ENCODE results near the gene PRKG1. TPM values are rescaled to one million over a fixed set of nuclear protein-coding genes. Genes with fewer than 3 reads are reported as not detected.
"Not testable (repeated sequence)": the region's sequence is repeated elsewhere in the genome, so short reads cannot be mapped to it uniquely, and the experiment has no call there.

PRKG1 gene
- total RNA-seq, 2 donors from 2014 or later, result 145 to 381 TPM

DNA sequence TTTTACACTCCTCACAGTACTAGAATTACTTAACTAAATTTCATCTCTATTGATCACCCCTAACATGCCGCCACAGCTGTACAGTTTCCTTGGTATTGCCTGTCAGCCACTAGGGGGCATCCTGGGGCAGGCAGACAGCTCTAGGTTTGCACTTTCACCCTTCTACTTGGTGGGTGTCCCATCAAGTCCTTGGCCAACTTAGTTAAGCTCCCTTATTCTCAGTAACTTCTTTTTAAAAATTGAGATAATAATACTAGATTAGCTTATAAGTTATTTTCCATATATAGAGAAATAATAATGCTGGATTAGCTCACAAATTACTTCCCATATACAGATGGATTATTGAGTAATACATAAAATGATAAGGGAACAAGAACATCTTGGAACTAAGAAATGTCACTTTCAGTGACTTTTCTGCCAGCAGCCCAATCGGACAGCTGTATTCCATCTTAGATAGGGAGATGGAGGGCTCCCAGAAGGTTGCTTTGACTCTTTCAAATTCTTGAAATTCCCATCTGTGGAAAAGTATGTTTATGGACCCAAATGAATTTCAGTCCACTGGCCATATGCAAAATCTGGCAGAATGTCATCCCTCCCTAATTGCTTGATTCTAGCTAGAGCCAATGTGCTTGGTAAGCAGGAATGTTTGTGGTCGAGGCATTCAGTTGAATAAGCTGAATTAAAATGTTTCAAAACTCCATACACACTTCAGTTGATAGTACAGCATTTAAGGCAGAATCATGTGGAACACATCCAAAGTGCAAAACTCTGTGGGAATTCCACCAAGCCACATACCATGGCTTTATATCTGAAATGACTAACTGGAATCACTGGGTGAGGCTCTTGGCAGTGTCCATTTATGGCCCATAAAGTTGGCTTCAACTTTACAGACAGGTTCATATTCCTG, 315.4 kb downstream of the PRKG1 start:
- H3K27ac ChIP-seq, result peak overlapping the region in 1 of 2 donors; percentile 13
- no peak for DNase-seq (ENCODE audit: low spot score)
- no peak overlapping the region for H3K4me3 ChIP-seq
- peaks cover 8 to 67% of the 10 kb centered on the region in 2 donors for H3K4me1 ChIP-seq (ENCODE audit: control insufficient read depth in 1 of 2, low read depth in 2 of 2)
- no peaks in the 10 kb centered on the region for H3K36me3 ChIP-seq
- H3K9me3 ChIP-seq, result no peaks in the 10 kb centered on the region
- TF ChIP-seq, protein P1, sequence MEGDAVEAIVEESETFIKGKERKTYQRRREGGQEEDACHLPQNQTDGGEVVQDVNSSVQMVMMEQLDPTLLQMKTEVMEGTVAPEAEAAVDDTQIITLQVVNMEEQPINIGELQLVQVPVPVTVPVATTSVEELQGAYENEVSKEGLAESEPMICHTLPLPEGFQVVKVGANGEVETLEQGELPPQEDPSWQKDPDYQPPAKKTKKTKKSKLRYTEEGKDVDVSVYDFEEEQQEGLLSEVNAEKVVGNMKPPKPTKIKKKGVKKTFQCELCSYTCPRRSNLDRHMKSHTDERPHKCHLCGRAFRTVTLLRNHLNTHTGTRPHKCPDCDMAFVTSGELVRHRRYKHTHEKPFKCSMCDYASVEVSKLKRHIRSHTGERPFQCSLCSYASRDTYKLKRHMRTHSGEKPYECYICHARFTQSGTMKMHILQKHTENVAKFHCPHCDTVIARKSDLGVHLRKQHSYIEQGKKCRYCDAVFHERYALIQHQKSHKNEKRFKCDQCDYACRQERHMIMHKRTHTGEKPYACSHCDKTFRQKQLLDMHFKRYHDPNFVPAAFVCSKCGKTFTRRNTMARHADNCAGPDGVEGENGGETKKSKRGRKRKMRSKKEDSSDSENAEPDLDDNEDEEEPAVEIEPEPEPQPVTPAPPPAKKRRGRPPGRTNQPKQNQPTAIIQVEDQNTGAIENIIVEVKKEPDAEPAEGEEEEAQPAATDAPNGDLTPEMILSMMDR (IDR thresholded peaks at IDR 0.05), result peak; percentile 32
- H3K27me3 ChIP-seq (replicated peaks; ENCODE audit: insufficient read depth), result no peaks in the 10 kb centered on the region
- no peak for ATAC-seq (ENCODE audit: insufficient number of reproducible peaks, low FRiP score, low read depth)

DNA sequence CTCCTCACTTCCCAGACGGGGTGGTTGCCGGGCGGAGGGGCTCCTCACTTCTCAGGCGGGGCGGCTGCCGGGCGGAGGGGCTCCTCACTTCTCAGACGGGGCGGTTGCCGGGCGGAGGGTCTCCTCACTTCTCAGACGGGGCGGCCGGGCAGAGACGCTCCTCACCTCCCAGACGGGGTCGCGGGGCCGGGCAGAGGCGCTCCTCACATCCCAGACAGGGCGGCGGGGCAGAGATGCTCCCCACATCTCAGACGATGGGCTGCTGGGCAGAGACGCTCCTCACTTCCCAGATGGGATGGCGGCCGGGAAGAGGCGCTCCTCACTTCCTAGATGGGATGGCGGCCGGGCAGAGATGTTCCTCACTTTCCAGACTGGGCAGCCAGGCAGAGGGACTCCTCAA, 318.7 kb downstream of the PRKG1 start:
- not testable (repeated sequence) for H3K27ac ChIP-seq; H3K27me3 ChIP-seq (replicated peaks; ENCODE audit: insufficient read depth); H3K36me3 ChIP-seq; H3K9me3 ChIP-seq; DNase-seq (ENCODE audit: low spot score); ATAC-seq (ENCODE audit: insufficient number of reproducible peaks, low FRiP score, low read depth); H3K4me3 ChIP-seq
- peaks cover 16 to 75% of the 10 kb centered on the region in 2 donors for H3K4me1 ChIP-seq (ENCODE audit: control insufficient read depth in 1 of 2, low read depth in 2 of 2)

DNA sequence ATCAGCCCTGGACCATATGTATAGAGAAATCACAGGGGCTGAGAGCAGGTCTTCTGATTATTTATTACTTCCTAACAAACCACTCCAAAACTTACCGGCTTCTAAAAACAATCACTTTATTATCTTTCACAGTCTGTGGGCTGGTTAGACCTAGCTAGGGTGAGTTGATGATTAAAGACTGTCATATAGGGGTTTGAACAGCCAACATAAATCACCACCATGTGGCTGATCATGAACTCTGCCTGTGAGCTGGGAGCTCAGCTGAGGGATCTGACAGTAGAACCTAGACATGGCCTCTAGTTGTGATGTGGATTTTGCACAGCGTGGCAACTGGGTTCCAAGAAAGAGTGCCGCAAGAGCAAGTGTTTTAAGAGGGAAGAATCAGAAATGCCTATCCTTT, 319.8 kb downstream of the PRKG1 start:
- DNase-seq (ENCODE audit: low spot score), result no peak
- Histone ChIP-seq H3K4me1 (ENCODE audit: control insufficient read depth in 1 of 2, low read depth in 2 of 2) (peaks cover 21 to 72% of the 10 kb centered on the region in 2 donors), H3K27me3 (replicated peaks; ENCODE audit: insufficient read depth) (no peaks in the 10 kb centered on the region), H3K27ac (peak overlapping the region in 1 of 2 donors; percentile 2), H3K9me3 (no peaks in the 10 kb centered on the region), H3K36me3 (no peaks in the 10 kb centered on the region), H3K4me3 (no peak overlapping the region)
- TF ChIP-seq, protein P1 (IDR thresholded peaks at IDR 0.05), result no peak
- ATAC-seq (ENCODE audit: insufficient number of reproducible peaks, low FRiP score, low read depth), result no peak

DNA sequence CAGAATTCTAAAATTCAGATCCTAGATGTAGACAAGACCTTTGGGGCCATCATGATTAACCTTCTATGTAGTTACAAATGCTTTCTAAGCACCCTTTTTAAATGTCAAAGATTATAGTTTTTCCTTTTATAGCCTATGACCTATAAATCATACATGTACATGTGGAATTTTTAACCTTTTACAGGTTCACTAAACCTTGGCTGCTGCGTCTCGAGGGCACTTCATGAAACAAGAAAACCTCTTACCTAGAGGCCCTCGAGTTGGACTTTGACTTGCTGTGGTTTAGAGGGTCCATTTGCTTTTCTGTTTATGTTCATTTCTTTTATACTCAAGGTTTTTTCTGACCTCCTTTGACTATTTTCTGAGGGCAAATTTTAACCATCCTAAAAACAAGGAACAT, 323.0 kb downstream of the PRKG1 start:
- H3K4me1 ChIP-seq (ENCODE audit: control insufficient read depth in 1 of 2, low read depth in 2 of 2), result peaks cover 13 to 64% of the 10 kb centered on the region in 2 donors

DNA sequence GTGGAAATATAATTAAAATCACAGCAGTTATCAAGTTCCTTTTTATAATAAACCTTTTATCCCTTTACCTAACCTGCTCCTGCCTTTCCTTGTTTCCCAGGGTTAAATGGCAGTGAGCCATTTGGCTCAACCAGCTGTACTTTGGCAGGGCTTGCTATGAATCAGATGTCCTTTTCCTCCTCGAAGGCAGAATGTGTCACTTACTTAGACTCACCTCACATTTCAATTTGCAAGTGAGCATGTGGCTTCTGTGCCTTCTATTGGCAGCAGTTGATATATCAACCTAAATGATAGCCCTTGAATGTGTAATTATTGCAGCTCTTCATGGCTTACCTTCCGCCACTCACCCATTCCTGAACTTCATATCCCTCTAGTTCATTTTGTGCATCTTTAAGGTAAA, 323.4 kb downstream of the PRKG1 start:
- Histone ChIP-seq H3K9me3 (no peaks in the 10 kb centered on the region), H3K27ac (peak overlapping the region in 1 of 2 donors; percentile 59), H3K36me3 (no peaks in the 10 kb centered on the region), H3K4me1 (ENCODE audit: control insufficient read depth in 1 of 2, low read depth in 2 of 2) (peaks cover 13 to 69% of the 10 kb centered on the region in 2 donors), H3K27me3 (replicated peaks; ENCODE audit: insufficient read depth) (no peaks in the 10 kb centered on the region), H3K4me3 (no peak overlapping the region)
- DNase-seq (ENCODE audit: low spot score) (peak; percentile 42), ATAC-seq (ENCODE audit: insufficient number of reproducible peaks, low FRiP score, low read depth) (peak; percentile 91)
- TF ChIP-seq, protein P1 (IDR thresholded peaks at IDR 0.05), result no peak

More for the DNA sequence above, 323.0 kb downstream of the PRKG1 start:
- ATAC-seq (ENCODE audit: insufficient number of reproducible peaks, low FRiP score, low read depth) (no peak), DNase-seq (ENCODE audit: low spot score) (no peak)
- Histone ChIP-seq H3K27ac (peak overlapping the region in 1 of 2 donors; percentile 59), H3K9me3 (no peaks in the 10 kb centered on the region), H3K27me3 (replicated peaks; ENCODE audit: insufficient read depth) (no peaks in the 10 kb centered on the region), H3K4me3 (no peak overlapping the region), H3K36me3 (no peaks in the 10 kb centered on the region)
- TF ChIP-seq, protein P1 (IDR thresholded peaks at IDR 0.05), result no peak

Measured in thoracic aorta (tissue), 2 donors.